Activated T-cell treated with anti-CD3 and anti-CD28 coated beads, Interleukin-2, amount 50 U/mL, for 24 hours (primary cell): ENCODE measurements around the gene RPLP2.
A peak's percentile ranks its signal among the peaks of the same experiment; 100 is the strongest.

Experiments
- DNase-seq: peaks from one replicate; pipeline ENCODE4 v3.0.0-alpha.2; 2020
- H3K27ac Mint-ChIP-seq: 2 replicates; pipeline ENCODE4 v1.8.0; 2020; ENCODE audit warnings: mild to moderate bottlenecking, mixed read lengths
- H3K27me3 Mint-ChIP-seq: 2 replicates; pipeline ENCODE4 v1.8.0; 2020; ENCODE audit warnings: mixed read lengths
- H3K36me3 Mint-ChIP-seq: 2 replicates; pipeline ENCODE4 v1.8.0; 2020; ENCODE audit warnings: low read depth, mixed read lengths
- H3K4me1 Mint-ChIP-seq: 2 replicates; pipeline ENCODE4 v1.8.0; 2020; ENCODE audit warnings: low read depth, mixed read lengths
- H3K4me3 Mint-ChIP-seq: 2 replicates; pipeline ENCODE4 v1.8.0; 2020; ENCODE audit warnings: mild to moderate bottlenecking, moderate library complexity, mixed read lengths
- H3K9me3 Mint-ChIP-seq: 2 replicates; pipeline ENCODE4 v1.8.0; 2020; ENCODE audit warnings: mixed read lengths

RPLP2 gene

DNA sequence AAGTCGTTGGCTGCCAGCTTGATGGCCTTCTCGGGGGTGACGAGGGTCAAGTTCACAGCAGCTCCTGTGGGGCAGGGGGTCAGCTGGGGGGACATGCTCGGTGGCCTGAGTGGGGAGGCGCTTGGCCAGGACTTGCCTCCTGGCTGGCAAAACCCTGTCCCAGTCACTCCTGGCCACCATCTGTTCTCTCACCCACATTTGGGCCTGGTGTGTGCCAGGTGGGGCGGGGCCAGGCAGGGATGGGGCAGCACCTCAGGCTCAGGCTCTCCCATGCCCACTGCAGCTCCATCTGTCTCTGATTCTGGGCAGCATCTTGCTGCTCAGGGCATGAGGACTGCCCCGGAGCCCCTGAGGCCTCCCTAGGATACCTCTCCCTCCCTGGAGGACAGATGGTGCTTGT, 16.2 kb upstream of the RPLP2 start:
- H3K27me3 Mint-ChIP-seq, result peaks cover 4% of the 10 kb centered on the region
- peak overlapping the region; percentile 33 for H3K27ac Mint-ChIP-seq
- no peaks in the 10 kb centered on the region for H3K9me3 Mint-ChIP-seq
- H3K4me1 Mint-ChIP-seq, result peaks cover 21% of the 10 kb centered on the region
- DNase-seq, result no peak
- H3K4me3 Mint-ChIP-seq, result no peak overlapping the region
- H3K36me3 Mint-ChIP-seq, result peaks cover 43% of the 10 kb centered on the region

DNA sequence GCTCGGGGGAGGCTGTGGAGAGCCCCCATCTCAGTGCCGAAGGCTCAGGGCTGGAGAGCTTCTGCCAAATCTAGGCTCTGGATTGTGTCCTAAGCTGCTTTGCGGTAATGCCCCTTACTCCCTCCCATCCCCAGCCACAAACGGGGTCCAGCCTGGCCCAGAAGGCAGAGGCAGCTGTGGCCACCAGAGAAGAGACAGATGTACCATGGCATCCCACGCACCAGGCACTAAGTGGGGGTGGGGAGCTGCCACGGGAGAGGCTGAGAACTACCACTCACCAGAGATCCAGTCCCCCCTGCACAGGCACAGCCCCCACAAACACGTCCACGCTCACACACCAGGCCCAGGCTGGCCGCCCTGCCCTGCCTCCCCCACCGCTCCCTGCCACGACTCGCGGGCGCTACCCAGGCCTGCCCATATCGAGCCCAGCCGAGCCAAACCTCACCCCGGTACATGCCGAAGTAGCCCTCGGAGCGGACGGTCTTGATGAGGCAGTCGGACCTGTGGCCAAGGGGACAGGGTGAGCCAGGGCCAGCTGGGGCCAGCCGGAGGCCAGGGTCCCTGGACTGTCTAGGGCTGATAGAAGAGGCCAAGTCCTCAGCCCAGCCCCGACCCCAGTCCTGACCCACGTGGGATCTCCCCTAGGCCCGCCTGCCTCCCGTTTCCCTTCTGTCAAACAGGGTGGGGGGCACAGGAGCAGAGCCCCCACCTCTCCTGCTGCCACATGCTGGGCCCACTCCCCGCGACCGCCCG, 15.6 kb upstream of the RPLP2 start:
- Mint-ChIP-seq H3K9me3 (no peaks in the 10 kb centered on the region), H3K27ac (peak overlapping the region; percentile 33), H3K36me3 (peaks cover 46% of the 10 kb centered on the region), H3K4me1 (peaks cover 21% of the 10 kb centered on the region), H3K27me3 (peaks cover 3% of the 10 kb centered on the region), H3K4me3 (peak overlapping the region; percentile 93)
- DNase-seq, result no peak

DNA sequence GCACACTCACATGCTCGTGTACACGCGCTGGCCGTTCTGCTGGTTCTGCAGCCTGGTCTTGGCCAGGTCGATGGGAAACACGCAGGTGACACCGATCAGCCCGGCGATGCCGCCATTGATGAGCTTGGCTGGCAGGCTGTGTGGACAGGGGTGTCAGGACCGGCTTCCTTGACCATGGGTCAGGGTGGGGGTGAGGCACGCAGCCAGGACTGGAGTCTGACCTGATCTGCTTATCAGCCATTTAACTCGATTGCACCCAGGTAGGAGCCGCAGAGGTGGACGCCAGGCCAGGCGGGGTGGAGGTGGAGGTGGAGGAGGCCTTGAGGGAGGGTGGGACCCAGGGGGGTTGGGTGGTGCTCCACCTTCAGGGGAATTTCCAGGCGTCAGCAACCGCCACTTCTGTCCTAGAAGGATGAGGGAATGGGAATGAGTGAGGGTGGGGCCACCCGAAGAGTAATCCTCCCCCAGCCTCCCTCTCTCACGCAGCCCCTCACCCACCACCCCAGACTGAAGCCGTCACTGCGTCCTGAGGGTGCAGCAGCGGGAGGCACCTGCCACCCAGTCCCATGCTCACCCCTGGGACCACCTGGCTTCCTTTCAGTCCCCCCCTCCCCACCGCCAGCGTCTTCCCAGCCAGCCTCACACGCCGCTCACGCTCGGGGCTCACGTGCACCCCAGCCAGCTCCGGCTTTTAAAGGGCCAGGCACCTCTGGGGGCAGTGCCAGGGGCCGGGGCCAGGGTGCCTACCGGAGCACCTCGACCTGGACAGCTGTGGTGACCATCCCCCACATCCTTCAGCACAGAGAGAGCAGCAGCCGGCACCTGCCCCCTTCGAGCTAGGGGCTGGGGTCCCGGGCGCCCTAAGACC, 14.8 kb upstream of the RPLP2 start:
- Mint-ChIP-seq H3K9me3 (no peaks in the 10 kb centered on the region), H3K27ac (peak overlapping the region; percentile 61), H3K4me1 (peaks cover 21% of the 10 kb centered on the region), H3K4me3 (peak overlapping the region; percentile 93), H3K27me3 (no peaks in the 10 kb centered on the region), H3K36me3 (peaks cover 52% of the 10 kb centered on the region)
- no peak for DNase-seq

DNA sequence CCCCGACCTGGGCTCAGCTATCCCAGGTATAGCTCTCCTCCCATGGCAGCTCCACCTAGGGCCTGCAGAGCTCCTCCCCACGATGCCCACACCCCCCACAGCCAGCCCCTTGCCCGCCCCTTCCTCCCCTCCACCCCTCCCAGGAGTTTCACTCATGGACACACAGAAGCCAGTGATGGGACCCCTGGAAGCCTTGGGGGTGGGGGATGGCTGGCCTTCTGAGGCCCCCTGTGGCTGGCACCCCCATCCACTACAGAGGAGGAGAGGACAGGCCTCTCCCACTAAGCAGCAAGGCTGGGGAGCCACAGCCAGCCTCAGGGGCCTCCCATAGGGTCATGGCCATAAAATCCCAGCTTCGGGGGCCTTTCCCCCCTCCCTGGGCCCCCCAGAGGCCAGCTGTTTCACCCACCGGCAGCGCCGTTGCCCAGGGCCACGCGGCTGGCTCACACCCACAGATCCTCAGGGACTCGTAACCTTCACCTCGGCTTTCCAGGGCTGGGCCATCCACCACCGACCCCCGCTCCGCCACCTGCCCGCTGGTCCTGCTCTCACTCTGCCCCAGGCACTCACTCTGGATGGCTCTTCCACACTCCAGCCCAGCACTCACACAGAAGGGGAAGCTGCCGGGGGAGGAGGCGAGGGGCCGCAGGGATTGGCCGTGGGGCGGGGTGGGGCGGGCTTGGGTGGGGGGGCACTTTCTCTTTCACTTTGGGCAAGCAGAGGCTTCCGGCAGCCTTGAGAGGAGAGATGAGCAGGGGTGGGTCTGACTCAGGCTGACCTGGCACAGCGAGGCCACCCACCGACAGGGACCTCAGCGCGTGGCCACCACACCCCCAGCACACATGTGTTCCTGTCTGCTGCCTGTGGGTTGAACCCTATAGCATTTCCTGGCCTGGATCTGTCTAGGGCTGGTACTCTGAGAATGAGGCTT, 13.9 kb upstream of the RPLP2 start:
- no peaks in the 10 kb centered on the region for H3K27me3 Mint-ChIP-seq
- no peaks in the 10 kb centered on the region for H3K9me3 Mint-ChIP-seq
- H3K36me3 Mint-ChIP-seq, result peaks cover 54% of the 10 kb centered on the region
- peaks cover 19% of the 10 kb centered on the region for H3K4me1 Mint-ChIP-seq
- peak overlapping the region; percentile 94 for H3K27ac Mint-ChIP-seq
- H3K4me3 Mint-ChIP-seq, result peak overlapping the region; percentile 93
- DNase-seq, result peak; percentile 85

DNA sequence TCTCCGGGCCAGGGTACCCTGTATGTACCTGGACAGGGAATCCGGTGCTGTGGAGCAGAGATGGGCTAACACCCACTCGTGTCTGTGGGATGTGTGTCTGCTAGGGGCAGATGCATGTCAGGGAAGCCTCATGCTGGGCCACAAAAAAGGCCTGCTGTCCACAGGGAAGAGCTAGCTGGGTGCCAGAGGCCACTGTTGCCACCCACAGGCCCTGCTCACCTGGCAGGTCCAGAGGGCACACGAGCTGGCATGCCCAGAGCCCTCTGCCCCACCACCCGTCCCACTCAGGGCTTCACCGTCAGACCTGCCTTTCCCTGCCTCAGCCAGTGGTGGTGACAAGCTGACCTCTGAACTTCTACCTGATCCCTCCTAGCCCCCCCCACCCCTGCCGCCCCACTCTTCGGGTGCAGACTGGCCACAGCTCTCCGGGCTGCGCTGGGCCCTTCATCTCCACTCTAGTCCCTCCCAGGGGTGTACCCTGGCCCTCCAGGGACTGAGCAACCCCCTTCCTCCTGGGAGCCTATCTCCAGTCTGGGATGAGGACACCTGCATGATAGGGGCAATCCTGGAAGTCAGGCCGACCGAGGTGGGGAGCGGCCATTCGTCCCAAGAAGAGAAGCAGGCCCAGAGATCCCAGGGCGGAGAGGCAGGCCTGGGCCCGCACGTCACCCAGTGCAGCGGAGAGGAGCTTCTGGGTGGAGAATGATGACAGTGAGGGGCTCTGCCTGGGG, 13.0 kb upstream of the RPLP2 start:
- peaks cover 56% of the 10 kb centered on the region for H3K36me3 Mint-ChIP-seq
- no peak for DNase-seq
- H3K4me3 Mint-ChIP-seq, result peak overlapping the region; percentile 93
- no peaks in the 10 kb centered on the region for H3K27me3 Mint-ChIP-seq
- no peaks in the 10 kb centered on the region for H3K9me3 Mint-ChIP-seq
- peaks cover 19% of the 10 kb centered on the region for H3K4me1 Mint-ChIP-seq
- peak overlapping the region; percentile 94 for H3K27ac Mint-ChIP-seq

DNA sequence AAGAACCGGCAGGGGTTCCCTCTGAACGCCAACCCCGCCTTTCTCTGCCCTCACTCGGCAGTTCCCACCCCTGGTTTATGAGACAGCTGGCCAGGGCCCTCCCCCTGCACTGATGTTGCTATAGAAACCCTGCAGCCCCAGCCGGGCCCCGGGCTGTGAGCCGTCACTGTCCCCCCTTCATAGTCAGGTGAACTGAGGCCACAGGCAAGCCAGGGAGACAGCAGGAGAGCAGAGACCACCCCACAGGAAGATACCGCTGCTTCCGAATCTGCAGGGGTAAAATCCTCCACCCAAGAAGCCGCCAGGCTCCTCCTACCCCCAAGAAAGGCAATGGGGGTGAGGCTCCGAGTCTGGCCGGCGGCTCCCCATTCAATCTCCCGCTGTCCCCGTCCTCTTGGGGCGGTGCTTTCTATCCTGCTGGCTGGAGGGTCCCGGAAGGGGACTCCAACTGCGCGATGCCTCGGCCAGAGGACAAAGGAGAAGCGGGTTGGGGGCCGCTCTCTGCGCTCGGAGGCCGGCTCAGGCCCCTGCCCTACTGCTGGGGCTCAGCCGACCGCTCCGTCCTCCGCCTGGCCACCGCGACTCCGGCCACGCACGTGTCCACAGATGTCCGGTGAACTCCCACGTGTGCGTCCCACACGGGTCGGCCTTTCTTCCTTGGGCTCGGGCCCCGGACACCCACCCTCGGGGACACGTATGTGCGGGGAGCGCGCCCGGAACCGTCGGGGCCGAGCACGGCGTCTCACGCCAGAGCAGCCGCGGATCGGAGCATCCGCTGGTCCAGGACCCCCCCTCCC, 12.3 kb upstream of the RPLP2 start:
- DNase-seq, result peak; percentile 88
- Mint-ChIP-seq H3K36me3 (peaks cover 58% of the 10 kb centered on the region), H3K4me3 (peak overlapping the region; percentile 93), H3K27ac (peak overlapping the region; percentile 94), H3K27me3 (no peaks in the 10 kb centered on the region), H3K9me3 (no peaks in the 10 kb centered on the region), H3K4me1 (peaks cover 19% of the 10 kb centered on the region)

DNA sequence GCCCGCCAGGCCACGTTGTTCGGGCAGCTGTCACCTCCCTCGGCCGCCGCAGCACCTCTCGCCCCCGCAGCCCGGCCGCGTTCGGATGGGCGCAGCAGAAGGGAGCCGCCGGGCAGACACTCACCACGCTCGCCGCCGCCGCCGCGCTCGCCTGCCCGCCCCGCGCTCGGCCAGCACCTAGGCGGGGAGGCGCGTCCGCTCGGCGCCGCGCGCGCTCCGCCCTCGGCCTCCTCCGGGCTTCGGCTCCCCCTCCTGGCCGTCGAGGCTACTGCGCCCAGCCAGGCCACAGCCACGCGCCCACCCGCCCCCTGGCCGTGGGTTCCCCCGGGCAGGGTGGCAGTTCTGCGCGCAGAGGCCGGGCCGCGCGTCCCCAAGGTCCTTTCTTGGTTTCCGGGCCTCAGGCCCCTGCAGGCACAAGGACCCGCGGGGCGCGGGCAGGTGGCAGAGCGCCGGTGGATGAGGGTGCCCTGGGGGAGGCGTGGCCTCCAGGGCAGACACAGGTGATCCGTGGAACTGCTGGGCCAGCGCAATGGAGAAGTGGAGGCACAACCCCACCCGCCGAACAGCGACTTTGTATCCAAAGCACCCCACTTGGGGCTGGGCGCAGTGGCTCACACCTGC, 11.6 kb upstream of the RPLP2 start, which contains the start of gene SLC25A22:
Gene SLC25A22, minus strand, starts transcription at position 189 of the 621 bp plus-strand sequence. CDS start 3,275 bp downstream, outside the sequence.
- H3K4me1 Mint-ChIP-seq, result peaks cover 19% of the 10 kb centered on the region
- H3K36me3 Mint-ChIP-seq, result peaks cover 58% of the 10 kb centered on the region
- H3K9me3 Mint-ChIP-seq, result no peaks in the 10 kb centered on the region
- H3K27ac Mint-ChIP-seq, result peak within 1 kb of the TSS; percentile 94
- H3K4me3 Mint-ChIP-seq, result peak within 1 kb of the TSS; percentile 93
- H3K27me3 Mint-ChIP-seq, result no peaks in the 10 kb centered on the region
- DNase-seq, result peak; percentile 94

DNA sequence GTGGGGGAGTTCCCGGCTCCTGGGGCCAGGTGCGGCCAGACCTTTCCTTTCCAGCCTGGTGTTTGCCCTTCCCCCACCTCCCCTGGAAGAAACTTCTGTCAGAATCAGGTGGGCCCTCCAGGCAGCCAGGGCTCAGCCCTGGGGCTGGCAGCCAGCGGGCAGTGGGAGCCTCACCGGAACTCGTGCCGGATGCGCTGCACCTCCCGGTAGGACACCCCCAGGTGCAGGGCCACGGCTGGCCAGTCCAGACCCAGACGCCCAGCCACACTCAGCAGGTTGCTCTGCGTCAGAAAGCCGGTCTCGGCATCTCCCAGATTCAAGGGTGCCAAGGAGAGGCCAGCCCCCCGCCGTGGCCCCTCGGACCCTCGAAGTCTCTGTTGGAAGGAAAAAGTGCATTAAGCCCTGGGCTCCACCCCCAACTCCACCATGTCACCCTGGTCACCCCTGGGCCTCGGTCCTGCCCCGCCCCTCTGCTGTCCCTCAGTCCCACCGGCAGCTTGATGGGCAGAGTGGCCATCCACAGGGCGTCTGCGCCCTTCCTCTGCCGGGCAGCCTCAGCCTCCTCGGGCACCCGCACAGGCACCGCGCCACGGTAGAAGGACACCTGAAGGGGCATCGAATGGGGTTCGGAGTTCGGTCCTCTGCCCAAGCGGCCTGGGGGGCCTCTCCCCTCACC, 10.0 kb upstream of the RPLP2 start:
- H3K4me1 Mint-ChIP-seq, result peaks cover 22% of the 10 kb centered on the region
- no peak overlapping the region for H3K4me3 Mint-ChIP-seq
- no peak overlapping the region for H3K27ac Mint-ChIP-seq
- DNase-seq, result no peak
- peaks cover 47% of the 10 kb centered on the region for H3K36me3 Mint-ChIP-seq
- H3K27me3 Mint-ChIP-seq, result no peaks in the 10 kb centered on the region
- H3K9me3 Mint-ChIP-seq, result no peaks in the 10 kb centered on the region

DNA sequence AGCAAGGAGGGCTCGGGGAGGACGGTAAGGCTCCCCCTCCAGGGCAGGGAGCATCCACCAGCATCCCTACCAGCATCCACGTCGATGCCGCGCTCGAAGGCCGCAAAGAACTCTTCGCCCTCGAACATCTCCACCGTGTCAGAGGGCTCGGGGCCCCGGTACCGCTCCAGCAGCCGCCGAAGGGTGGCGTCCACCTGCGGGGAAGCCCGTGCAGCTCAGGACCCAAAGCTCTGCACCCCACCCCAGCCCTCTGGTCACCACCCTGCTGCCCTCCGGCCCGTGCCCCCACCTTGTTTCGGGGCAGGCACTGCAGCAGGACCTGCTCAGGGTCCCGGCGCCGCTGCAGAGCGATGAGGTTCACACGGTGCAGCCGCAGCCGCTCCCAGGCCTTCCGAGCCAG, 9.3 kb upstream of the RPLP2 start:
- DNase-seq, result no peak
- H3K27me3 Mint-ChIP-seq, result no peaks in the 10 kb centered on the region
- no peaks in the 10 kb centered on the region for H3K9me3 Mint-ChIP-seq
- peaks cover 46% of the 10 kb centered on the region for H3K36me3 Mint-ChIP-seq
- no peak overlapping the region for H3K4me3 Mint-ChIP-seq
- no peak overlapping the region for H3K27ac Mint-ChIP-seq
- H3K4me1 Mint-ChIP-seq, result peaks cover 18% of the 10 kb centered on the region

DNA sequence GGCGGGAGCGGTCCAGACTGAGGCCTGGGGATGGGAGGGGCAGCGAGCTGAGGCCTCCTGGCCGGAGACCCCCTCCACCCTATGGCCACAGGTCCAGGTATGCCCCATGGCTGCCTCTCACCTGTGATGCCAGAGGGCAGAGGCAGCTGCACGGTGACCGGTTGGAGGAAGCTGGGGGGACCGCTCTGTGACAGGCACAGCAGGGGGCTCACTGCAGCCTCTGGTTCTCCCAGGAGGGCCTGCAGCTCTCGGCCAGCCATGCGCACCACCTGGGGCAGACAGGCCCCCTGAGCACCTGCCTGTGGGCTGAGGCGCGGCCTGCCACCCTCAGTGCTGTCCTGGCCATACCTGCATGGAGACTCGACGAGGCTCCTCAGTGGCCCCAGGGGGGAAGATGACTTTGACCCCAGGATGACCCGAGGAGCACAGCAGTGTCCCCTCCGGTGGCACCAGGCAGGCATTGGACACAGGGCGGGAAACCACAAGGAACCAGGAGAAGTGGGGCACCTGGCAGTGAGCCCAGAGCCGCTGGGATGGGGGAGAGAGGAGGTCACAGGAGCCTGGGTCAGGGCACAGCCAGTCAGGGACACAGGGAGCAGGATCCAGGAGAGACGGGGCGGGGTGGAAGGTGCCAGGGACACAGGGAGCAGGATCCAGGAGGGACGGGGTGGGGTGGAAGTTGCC, 8.5 kb upstream of the RPLP2 start:
- no peak overlapping the region for H3K4me3 Mint-ChIP-seq

DNA sequence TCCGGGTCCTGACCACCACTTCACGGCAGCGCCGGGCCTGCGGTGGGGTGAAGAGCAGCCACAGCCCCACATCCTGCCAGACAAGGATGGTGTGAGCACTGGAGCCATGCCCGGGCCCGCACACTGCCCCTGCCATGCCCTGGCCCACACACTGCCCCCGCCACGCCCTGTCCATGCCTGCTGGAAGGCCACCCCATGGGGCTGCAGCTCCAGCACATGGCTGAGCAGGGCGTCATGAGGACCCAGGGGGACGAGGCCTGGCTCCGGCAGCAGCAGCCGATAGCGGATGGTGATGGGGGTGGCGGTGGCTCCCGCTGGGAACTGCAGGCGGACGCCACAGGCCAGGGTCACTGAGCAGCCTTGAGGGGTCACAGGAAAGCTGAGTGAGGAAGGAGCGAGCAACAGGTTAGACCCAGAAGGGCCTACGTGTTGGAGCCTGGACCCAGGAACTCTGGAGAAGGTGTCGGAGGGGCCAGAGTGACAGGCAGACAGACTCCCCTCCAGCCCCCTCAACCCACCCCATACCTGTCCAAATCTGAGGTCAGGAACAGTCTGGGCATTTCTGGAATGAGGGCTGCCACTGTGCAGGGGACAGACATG, 7.6 kb upstream of the RPLP2 start:
- H3K4me3 Mint-ChIP-seq, result no peak overlapping the region

More for the DNA sequence above, 8.5 kb upstream of the RPLP2 start:
- no peak for DNase-seq
- H3K27me3 Mint-ChIP-seq, result no peaks in the 10 kb centered on the region
- peaks cover 20% of the 10 kb centered on the region for H3K4me1 Mint-ChIP-seq
- H3K9me3 Mint-ChIP-seq, result no peaks in the 10 kb centered on the region
- H3K36me3 Mint-ChIP-seq, result peaks cover 43% of the 10 kb centered on the region
- no peak overlapping the region for H3K27ac Mint-ChIP-seq

More for the DNA sequence above, 7.6 kb upstream of the RPLP2 start:
- H3K36me3 Mint-ChIP-seq, result peaks cover 40% of the 10 kb centered on the region
- H3K27ac Mint-ChIP-seq, result no peak overlapping the region
- DNase-seq, result no peak
- H3K27me3 Mint-ChIP-seq, result no peaks in the 10 kb centered on the region
- no peaks in the 10 kb centered on the region for H3K9me3 Mint-ChIP-seq
- H3K4me1 Mint-ChIP-seq, result peaks cover 14% of the 10 kb centered on the region
